MCF 10A (cell line): ENCODE results near the gene GTF3C5. TPM values are rescaled to one million over a fixed set of nuclear protein-coding genes. Genes with fewer than 3 reads are reported as not detected.

Source experiments
- BruUV-seq: library from RNA; stranded (reverse); fragments of 400-500 nt; replicated peaks from 2 replicates; lab custom pipeline; 2021; lab: Mats Ljungman, UMichigan
- CTCF ChIA-PET: fragments of 300-600 bp; sonication (Branson Sonifier 250); formaldehyde crosslinking; extraction: SDS; loops from one replicate; lab custom pipeline; 2021; ENCODE audit warnings: antibody characterized with exemption, inconsistent platforms; lab: Yijun Ruan, JAX
- POLR2A ChIA-PET: fragments of 300-600, 350-650 bp; sonication (Branson Sonifier 250); formaldehyde crosslinking; extraction: SDS; loops from one replicate; lab custom pipeline; 2020; ENCODE audit warnings: antibody characterized with exemption, inconsistent platforms; lab: Yijun Ruan, JAX
- DNase-seq: peaks from one replicate; pipeline ENCODE4 v3.0.0-alpha.2; 2018; ENCODE audit not compliant: unreplicated experiment
- H3K27ac Mint-ChIP-seq: one replicate; pipeline ENCODE4 v1.8.0; 2022; ENCODE audit warnings: mild to moderate bottlenecking, low read depth, mixed read lengths; ENCODE audit not compliant: unreplicated experiment
- H3K27me3 Mint-ChIP-seq: one replicate; pipeline ENCODE4 v1.8.0; 2022; ENCODE audit warnings: mixed read lengths; ENCODE audit not compliant: insufficient read depth, unreplicated experiment
- H3K36me3 Mint-ChIP-seq: one replicate; pipeline ENCODE4 v1.8.0; 2022; ENCODE audit warnings: mild to moderate bottlenecking, moderate library complexity, mixed read lengths; ENCODE audit not compliant: insufficient read depth, unreplicated experiment
- H3K4me1 Mint-ChIP-seq: one replicate; pipeline ENCODE4 v1.8.0; 2022; ENCODE audit warnings: mixed read lengths; ENCODE audit not compliant: insufficient read depth, unreplicated experiment
- H3K4me3 Mint-ChIP-seq: one replicate; pipeline ENCODE4 v1.8.0; 2022; ENCODE audit warnings: mild to moderate bottlenecking, moderate library complexity, mixed read lengths; ENCODE audit not compliant: unreplicated experiment
- H3K9me3 Mint-ChIP-seq: one replicate; pipeline ENCODE4 v1.8.0; 2022; ENCODE audit warnings: mixed read lengths; ENCODE audit not compliant: unreplicated experiment
- CTCF ChIP-seq: fragments of 200-600 bp; IDR thresholded peaks from one replicate; pipeline ENCODE4 v1.8.0; 2022; ENCODE audit warnings: antibody characterized with exemption, mild to moderate bottlenecking; ENCODE audit not compliant: unreplicated experiment
- intact Hi-C: fragments of 100-400 bp; cut with micrococcal nuclease; formaldehyde crosslinking; loops from 2 replicates; pipeline ENCODE4 v1.14.1; 2022
- total RNA-seq: library from RNA; stranded (reverse); gene quantifications from 2 replicates; pipeline ENCODE4 v1.2.3, GENCODE V29; 2022

GTF3C5 gene
- total RNA-seq, 1 experiment from 2014 or later: 55.4 TPM

- H3K4me3 Mint-ChIP-seq: no peak overlapping the region
- H3K27me3 Mint-ChIP-seq: peaks cover 30% of the 10 kb centered on the region
- POLR2A ChIA-PET: interaction anchor here (1.5 kb wide), 1 partner anchor 26 kb away, joined by 3 read pairs; the partner anchor contains the start of gene GTF3C5
- no peak overlapping the region for H3K27ac Mint-ChIP-seq
- CTCF ChIA-PET: interaction anchor here (0.6 to 4.4 kb wide), 3 partner anchors 18 to 839 kb away, joined by 3 to 37 read pairs (median 4); no protein-coding TSS in a partner anchor
- intact Hi-C loops: no loop called here
- BruUV-seq: no TSS peak
- DNase-seq: no peak
- H3K36me3 Mint-ChIP-seq: no peaks in the 10 kb centered on the region
- H3K4me1 Mint-ChIP-seq: peaks cover 9% of the 10 kb centered on the region
- H3K9me3 Mint-ChIP-seq: peaks cover 10% of the 10 kb centered on the region
- TF ChIP-seq CTCF: no peak
Observed at GRCh38 chr9:133004091-133004998, 26.5 kb upstream of the GTF3C5 start.

- no peak for DNase-seq
- no TSS peak for BruUV-seq
- POLR2A ChIA-PET: interaction anchor here (1.2 to 1.5 kb wide), 2 partner anchors 10 to 26 kb away, joined by 3 read pairs; partner anchors contain the start of gene GTF3C5
- Mint-ChIP-seq H3K27me3 (peaks cover 22% of the 10 kb centered on the region), H3K4me3 (no peak overlapping the region), H3K27ac (no peak overlapping the region), H3K9me3 (peaks cover 15% of the 10 kb centered on the region), H3K4me1 (peaks cover 9% of the 10 kb centered on the region), H3K36me3 (no peaks in the 10 kb centered on the region)
- CTCF ChIA-PET: interaction anchor here (0.7 to 4.4 kb wide), 3 partner anchors 18 to 839 kb away, joined by 3 to 37 read pairs (median 4); no protein-coding TSS in a partner anchor
- no peak for TF ChIP-seq CTCF
- intact Hi-C loops: no loop called here
Observed at GRCh38 chr9:133004999-133005760, 25.6 kb upstream of the GTF3C5 start.

GRCh38 chr9:133005957-133006356 lies 24.8 kb upstream of the GTF3C5 start:
- POLR2A ChIA-PET: interaction anchor here (1.2 to 1.5 kb wide), 2 partner anchors 9 to 25 kb away, joined by 3 read pairs; partner anchors contain the start of gene GTF3C5
- no TSS peak for BruUV-seq
- Mint-ChIP-seq H3K4me3 (no peak overlapping the region), H3K4me1 (peaks cover 9% of the 10 kb centered on the region), H3K27ac (no peak overlapping the region), H3K27me3 (peaks cover 20% of the 10 kb centered on the region), H3K9me3 (peaks cover 15% of the 10 kb centered on the region), H3K36me3 (no peaks in the 10 kb centered on the region)
- intact Hi-C loops: no loop called here
- no peak for DNase-seq
- no peak for TF ChIP-seq CTCF
- CTCF ChIA-PET: interaction anchor here (0.8 to 4.4 kb wide), 4 partner anchors 12 to 138 kb away, joined by 3 to 37 read pairs (median 3); no protein-coding TSS in a partner anchor
